Measurements from ENCODE around the gene PHF23. TPM values are rescaled to one million over a fixed set of nuclear protein-coding genes. Genes with fewer than 3 reads are reported as not detected.

The PHF23 gene
- total RNA-seq, result 27.5 TPM

DNA sequence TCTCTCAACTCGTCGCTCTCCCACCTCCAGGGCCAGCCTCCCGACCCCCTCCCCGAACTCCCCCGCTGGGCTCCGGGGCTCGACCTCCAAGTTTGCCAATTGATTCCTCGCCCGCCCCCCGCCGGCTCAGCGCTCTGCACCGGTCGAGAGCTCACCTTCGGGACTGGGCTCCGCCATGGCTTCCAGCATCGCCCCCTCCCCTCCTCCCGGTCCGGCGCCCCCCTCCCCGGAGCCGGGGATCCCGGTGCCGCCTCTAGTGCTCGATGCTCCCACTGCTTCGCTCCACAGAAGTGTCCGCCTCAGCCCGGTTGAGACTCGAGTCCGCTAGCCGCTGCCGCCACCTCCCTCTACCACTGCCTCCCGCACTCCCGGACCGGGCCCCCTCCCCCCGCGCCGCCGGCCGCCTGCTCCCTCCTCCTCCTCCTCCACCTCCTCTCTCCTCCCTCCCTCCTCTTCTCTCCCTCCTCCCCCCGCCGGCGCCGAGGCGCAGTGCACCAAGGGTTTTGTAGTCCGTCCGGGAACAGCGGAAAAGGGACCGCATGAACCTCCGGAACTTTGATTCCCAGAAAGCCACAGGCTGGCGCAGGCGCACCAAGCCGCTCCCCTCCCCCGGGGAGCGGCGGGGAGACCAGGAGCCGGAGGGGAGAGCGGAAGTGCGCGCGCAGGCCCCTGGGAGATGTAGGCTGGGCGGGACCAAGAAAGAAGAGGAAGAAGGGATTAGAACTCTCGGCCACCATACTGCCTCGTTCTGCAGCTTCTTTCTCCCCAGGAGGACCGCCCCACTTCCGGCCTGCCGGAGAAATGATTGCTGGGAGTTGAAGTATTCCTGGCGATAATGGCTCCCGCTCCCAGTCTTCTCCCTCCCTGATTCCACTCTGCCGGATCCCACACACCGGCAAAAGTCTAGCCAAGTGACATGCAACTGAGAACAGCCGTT is at the start of gene PHF23:
PHF23 (minus strand) TSS at position 367 of the 937 bp plus-strand sequence; CDS start at position 189, 178 bp downstream.

DNA sequence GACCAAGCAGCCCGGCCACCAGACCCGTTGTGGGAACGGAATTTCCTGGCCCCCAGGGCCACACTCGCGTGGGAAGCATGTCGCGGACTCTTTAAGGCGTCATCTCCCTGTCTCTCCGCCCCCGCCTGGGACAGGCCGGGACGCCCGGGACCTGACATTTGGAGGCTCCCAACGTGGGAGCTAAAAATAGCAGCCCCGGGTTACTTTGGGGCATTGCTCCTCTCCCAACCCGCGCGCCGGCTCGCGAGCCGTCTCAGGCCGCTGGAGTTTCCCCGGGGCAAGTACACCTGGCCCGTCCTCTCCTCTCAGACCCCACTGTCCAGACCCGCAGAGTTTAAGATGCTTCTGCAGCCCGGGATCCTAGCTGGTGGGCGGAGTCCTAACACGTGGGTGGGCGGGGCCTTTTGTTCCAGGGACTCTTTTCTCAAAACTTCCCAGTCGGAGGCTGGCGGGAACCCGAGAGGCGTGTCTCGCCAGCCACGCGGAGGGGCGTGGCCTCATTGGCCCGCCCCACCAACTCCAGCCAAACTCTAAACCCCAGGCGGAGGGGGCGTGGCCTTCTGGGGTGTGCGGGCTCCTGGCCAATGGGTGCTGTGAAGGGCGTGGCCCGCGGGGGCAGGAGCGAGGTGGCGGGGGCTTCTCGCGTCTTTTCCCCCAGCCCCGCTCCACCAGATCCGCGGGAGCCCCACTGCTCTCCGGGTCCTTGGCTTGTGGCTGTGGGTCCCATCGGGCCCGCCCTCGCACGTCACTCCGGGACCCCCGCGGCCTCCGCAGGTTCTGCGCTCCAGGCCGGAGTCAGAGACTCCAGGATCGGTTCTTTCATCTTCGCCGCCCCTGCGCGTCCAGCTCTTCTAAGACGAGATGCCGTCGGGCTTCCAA is 42.1 kb upstream of the PHF23 start, which contains the start of gene SLC2A4:
SLC2A4 (plus strand) TSS at position 645 of the 879 bp plus-strand sequence; CDS start at position 862, 217 bp downstream.

DNA sequence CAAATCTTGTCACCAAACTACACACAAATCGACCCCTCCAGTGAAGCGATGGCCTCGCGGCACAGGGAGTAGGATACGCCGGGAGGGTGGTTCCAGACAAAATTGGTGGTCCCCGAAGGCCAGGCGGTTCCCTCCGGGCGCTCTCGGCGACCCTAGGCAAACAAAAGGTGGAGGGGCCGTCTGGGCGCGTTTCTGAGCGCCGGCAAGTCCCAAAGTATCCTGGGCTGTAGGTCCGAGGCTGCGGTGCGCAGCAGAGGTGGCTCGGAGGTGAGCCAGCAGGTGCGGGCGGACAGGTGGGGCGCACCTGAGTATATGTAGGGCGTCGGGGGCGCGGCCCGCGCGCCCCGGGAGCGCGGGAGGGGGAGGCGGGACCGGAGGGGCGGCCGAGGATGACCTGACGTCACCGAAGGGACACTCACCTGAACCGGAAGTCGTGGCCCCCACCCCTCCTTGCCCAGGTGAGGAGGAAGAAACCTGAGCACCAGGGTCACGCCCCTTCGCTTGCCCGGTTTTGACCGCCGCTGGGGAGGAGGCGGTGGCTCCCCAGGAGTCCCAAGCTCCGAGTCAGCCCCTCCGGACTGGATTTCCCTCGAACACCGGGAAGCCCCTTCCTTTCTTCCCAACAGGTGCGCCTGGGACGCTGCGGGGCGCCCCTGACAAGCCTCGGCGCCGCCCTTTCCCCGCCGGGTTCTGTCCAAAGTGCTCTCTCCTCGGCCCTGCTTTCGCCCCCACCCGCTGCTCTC is 23.1 kb upstream of the PHF23 start, which contains the start of gene CLDN7:
CLDN7 (minus strand) TSS at position 287 of the 743 bp plus-strand sequence. CDS start 435 bp downstream, outside the sequence.

DNA sequence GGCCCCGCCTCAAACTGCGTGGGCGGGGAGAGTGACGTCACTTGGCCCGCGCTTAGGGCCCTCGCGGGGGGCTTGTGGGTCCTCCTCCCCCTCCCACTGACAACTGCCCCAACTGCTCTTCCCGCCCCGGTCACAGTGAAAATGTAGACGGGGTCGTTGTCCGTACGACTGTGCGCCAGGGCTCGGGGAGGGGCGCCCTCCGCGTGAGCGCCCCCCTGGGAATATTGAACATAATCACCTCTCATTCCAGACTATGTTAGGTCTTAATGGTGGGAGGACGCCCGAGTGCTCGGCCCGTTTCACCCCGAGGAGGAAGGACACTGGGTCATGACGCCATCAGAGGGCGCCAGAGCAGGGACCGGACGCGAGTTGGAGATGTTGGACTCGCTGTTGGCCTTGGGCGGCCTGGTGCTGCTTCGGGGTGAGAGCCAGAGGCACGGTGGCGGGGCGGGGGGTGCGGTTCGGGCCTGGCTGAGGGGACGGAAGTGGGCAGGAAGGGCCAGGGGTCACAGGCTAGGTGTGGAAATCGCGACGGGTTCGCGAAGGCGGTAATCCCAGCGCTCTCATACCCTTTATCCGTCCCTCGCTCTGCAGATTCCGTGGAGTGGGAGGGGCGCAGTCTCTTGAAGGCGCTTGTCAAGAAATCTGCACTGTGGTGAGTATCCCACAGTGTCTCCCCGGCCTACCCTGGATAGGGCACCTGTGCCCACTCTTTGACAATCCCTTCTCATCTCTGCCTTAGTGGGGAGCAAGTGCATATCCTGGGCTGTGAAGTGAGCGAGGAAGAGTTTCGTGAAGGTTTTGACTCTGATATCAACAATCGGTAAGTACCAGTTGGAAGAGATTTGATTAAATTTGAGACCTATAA is 13.2 kb upstream of the PHF23 start, which contains the start of gene ELP5:
ELP5 (plus strand) TSS at position 40 of the 868 bp plus-strand sequence; CDS start at position 376, 336 bp downstream.

DNA sequence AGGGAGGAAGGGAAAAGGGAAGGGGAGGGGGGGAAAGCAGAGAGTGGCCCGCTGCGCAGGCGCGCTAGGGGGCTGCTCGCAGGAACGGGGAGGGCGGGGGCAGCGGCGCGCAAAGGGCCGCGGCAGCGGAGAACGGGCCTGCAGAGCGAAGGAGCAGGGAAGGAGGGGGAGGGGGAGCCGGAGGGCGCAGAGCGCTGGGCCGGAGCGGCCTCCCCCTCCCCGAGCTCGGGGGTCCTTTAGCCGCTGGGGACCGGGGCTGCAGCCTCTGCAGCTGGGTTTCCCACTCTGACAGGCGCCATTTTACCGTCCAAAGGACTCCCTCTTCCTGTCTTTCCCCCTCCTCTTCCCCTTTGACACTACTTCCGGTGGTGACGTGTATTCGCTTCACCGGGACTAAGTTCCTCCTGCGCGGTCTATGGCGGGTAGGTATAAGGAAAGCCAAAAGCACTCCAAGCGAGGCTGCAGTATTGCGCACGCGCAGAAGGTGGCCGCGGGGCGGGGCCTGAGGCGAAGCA is 12.5 kb upstream of the PHF23 start, which contains the start of gene CTDNEP1:
CTDNEP1 (minus strand) TSS at position 74 of the 515 bp plus-strand sequence. CDS start 438 bp downstream, outside the sequence.

DNA sequence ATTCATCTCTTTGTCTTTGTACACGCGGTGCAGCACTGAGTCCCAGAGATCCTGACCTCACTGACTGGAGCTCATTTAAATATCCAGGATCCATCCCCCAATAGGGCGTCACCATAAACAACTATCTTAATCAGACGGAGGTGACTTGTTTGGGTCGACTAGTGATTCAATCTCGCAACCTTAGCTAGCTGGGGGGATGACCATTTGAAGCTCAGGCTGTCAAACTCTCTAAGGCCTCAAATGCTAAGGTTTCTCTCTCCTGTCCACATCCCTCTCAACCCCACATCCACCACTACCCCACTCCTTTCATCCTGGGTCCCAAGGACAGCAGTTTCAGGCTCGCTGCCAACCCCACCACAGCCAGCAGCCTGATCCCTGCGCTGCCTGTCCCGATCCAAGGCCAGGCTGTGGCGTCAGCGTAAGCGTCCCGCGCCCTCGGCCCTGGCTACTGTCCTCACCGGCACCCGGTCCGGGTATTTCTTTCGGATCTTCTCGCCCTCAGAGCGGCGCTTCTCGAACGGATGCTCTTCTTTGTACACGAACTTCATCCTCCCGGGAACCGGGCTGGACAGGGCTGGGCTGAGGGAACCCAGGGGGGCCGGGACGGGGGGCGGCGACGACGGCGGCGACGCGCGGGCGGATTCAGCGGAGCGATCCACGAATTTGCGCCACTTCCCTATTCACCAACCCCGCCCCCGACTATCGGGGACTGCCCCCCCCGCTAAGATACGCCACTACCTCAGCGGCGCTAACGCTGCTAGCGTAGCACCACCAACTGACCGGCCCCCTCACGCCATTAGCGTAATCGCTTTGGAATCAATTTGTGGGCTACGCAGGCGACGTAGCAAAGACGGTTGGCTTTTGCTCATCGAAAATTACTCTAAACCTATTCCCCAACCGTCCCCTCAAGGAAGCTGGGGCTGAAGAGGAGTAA is 2.8 kb upstream of the PHF23 start, which contains the start of gene GABARAP:
GABARAP (minus strand) TSS at position 667 of the 934 bp plus-strand sequence; CDS start at position 548, 119 bp downstream.

DNA sequence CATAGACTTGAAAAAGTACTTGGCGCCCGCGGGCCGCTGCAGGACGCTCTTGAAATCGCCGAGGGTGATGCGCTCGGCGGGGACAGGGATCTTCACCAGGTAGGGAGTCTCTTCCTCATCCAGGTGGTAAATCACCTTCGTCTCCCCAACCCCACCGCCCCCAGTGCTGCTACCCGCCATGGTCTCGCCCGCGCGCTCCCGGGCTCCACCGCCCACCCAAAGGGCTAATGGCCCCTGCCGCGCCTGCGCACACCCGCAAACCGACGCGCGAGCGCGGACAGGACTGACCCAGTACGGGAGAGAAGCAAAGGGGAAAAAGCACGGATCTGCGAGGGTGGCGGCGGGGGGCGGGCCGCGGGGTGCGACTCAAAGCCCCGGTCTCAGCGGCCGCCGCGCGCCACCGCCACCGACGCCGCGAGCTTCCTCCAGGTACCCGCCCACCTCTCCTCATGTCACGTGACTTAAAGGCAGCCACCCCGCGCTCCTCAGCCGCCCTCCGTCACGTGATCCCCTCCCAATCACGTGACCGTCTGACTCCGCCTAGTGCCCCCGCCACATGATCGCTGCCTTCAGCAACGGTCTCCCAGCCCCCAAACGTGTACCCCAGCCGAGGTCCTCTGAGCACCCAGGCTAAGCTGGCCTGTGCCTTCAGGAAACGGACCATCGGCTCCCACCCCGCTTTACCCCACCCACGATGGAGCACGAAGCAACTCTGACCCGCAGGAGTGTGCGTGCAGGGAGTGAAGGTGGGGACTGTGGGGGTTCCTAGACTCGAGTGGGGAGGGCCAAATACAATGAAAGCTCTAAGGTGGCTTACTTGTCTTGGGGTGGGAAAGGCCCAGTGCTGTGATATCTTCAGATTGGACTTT is 4.9 kb downstream of the PHF23 start, which contains the start of gene DVL2:
DVL2 (minus strand) TSS at position 435 of the 869 bp plus-strand sequence; CDS start at position 180, 255 bp downstream.

DNA sequence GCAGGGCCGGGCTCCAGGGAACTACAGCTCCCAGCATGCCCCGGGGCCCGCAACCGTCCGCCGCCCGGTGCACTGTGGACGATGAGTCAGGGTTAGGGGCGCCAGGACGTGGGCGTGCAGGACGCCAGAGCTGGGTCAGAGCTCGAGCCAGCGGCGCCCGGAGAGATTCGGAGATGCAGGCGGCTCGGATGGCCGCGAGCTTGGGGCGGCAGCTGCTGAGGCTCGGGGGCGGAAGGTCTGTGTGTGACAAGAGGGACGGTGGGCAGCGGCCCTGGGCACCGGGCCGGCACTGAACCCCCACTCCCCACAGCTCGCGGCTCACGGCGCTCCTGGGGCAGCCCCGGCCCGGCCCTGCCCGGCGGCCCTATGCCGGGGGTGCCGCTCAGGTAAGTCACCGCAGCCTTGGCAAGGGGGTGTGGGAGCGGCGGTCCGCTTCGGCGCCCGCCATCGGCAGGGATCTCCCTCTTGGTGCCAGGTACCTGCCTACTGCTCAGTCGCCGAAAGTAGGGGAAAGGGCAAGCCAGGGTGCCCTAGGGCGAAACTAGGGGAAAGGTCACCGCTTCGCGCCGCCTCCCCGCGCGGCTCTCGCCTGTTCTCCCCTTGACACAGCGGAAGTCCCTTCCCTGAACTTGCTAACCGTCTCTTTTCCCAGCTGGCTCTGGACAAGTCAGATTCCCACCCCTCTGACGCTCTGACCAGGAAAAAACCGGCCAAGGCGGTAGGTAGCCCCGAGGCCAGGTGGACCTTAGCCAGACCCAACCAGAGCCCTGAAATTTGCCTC is 19.3 kb downstream of the PHF23 start, which contains the start of the genes ACADVL and DLG4:
ACADVL (plus strand) TSS at position 127 of the 781 bp plus-strand sequence; CDS start at position 174, 47 bp downstream.
DLG4 (minus strand) TSS at position 25 of the 781 bp plus-strand sequence.

Other genes with a start within 250 kb of the PHF23 start
- gene ALOX12, start 243.4 kb downstream of the PHF23 start, total RNA-seq, result 0.60 TPM
- 45.5 TPM for gene RNASEK, start 226.8 kb downstream of the PHF23 start, total RNA-seq
- gene BCL6B, start 216.4 kb downstream of the PHF23 start, total RNA-seq, result 5.4 TPM
- gene SLC16A13, start 203.4 kb downstream of the PHF23 start, total RNA-seq, result 0.44 TPM
- gene SLC16A11, start 195.4 kb downstream of the PHF23 start, total RNA-seq, result 0.44 TPM
- gene CLEC10A, start 159.2 kb downstream of the PHF23 start, total RNA-seq, result 3.3 TPM
- gene ASGR2, start 124.6 kb downstream of the PHF23 start, total RNA-seq, result 0.33 TPM
- 5.7 TPM for gene ASGR1, start 60.1 kb downstream of the PHF23 start, total RNA-seq
- 194 TPM for gene DLG4, start 19.6 kb downstream of the PHF23 start, total RNA-seq
- 281 TPM for gene ACADVL, start 19.5 kb downstream of the PHF23 start, total RNA-seq
- gene DVL2, start 4.9 kb downstream of the PHF23 start, total RNA-seq, result 103 TPM
- gene GABARAP, start 3.0 kb upstream of the PHF23 start, total RNA-seq, result 310 TPM
- 74.5 TPM for gene CTDNEP1, start 12.3 kb upstream of the PHF23 start, total RNA-seq
- 39.5 TPM for gene ELP5, start 12.8 kb upstream of the PHF23 start, total RNA-seq
- 14.3 TPM for gene CLDN7, start 23.0 kb upstream of the PHF23 start, total RNA-seq
- 5.4 TPM for gene SLC2A4, start 42.3 kb upstream of the PHF23 start, total RNA-seq
- gene YBX2, start 55.2 kb upstream of the PHF23 start, total RNA-seq, result 1.3 TPM
- 138 TPM for gene EIF5A, start 68.2 kb upstream of the PHF23 start, total RNA-seq
- 43.4 TPM for gene GPS2, start 75.9 kb upstream of the PHF23 start, total RNA-seq
- 38.8 TPM for gene NEURL4, start 89.9 kb upstream of the PHF23 start, total RNA-seq
- 6.2 TPM for gene ACAP1, start 97.1 kb upstream of the PHF23 start, total RNA-seq
- gene KCTD11, start 112.7 kb upstream of the PHF23 start, total RNA-seq, result 4.5 TPM
- gene TMEM95, start 115.7 kb upstream of the PHF23 start, total RNA-seq, result not detected
- 2.4 TPM for gene TNK1, start 141.6 kb upstream of the PHF23 start, total RNA-seq
- 12.8 TPM for gene PLSCR3, start 155.1 kb upstream of the PHF23 start, total RNA-seq
- gene TMEM256, start 164.6 kb upstream of the PHF23 start, total RNA-seq, result 27.9 TPM
- 36.2 TPM for gene NLGN2, start 168.4 kb upstream of the PHF23 start, total RNA-seq
- not detected for gene SPEM1, start 180.9 kb upstream of the PHF23 start, total RNA-seq
- gene SPEM2, start 186.2 kb upstream of the PHF23 start, total RNA-seq, result not detected
- gene SPEM3, start 189.4 kb upstream of the PHF23 start, total RNA-seq, result not detected
- 1.0 TPM for gene TMEM102, start 196.0 kb upstream of the PHF23 start, total RNA-seq
- 7.1 TPM for gene FGF11, start 200.1 kb upstream of the PHF23 start, total RNA-seq
- gene CHRNB1, start 205.6 kb upstream of the PHF23 start, total RNA-seq, result 17.8 TPM
- gene ZBTB4, start 240.2 kb upstream of the PHF23 start, total RNA-seq, result 35.8 TPM
- not detected for gene SLC35G6, start 242.0 kb upstream of the PHF23 start, total RNA-seq
- gene POLR2A, start 244.9 kb upstream of the PHF23 start, total RNA-seq, result 114 TPM

Data from camera-type eye (tissue), 1 donor.